Right lobe of liver (tissue), 4 donors: Measurements from ENCODE around the gene DUSP16.

Source experiments
- POLR2A ChIP-seq: fragments of 450-650 bp; IDR thresholded peaks from one replicate; pipeline ENCODE4 v1.6.1; 2017; ENCODE audit warnings: antibody characterized with exemption, mild to moderate bottlenecking
- TF ChIP-seq, protein P1 (sequence below), 4 donors: fragments of 200-600 bp in 3 of 4; fragments of 450-650 bp in 1 of 4; IDR thresholded peaks; one replicate each; pipeline versions ENCODE4 v1.5.1 to v1.8.0; 2016 to 2022; ENCODE audit warnings: antibody characterized with exemption in 4 of 4, mild to moderate bottlenecking in 2 of 4
- donor health status: DM: no; HTN: no; CAD: no.
- donor health status: DM: no; HTN: no; CAD: no.
- donor health status: DM: no; HTN: yes; CAD: no.

DNA sequence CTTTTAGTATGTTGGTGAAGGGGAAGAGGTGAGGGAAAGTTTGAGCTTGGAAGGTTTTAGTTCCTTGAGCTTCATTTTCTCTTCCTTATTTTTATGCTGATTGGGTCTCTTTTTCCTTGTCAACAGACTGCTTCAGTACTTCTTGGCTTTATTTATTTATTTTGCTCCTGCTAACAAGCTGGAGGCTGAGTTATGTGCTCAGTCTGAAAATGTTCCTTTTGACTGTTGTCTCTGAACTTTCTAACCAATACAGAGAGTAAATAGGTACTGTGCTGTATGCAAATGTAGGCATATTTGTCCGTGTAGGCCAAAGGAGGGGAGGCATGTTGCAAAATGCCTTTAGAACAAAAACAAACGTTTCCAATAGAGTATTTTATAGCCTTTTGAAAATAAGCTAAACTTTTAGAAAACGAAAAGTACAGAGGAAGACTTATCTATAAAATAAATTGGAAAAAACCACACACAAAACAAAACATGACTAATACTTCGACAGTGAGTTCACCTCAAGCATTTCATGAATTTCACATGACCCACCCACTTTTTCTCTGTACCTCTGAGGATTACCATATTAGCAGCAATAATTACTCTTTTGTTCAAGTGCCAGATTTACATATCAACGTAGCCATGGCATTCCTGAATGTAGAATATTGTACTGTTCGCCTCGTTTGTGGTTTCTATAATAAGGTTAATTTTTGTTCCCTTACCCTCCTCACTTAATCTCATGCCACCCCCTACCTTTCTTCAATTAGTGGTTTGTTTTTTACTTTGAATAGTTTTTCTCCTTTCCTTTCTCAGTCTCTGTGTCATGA, 44.3 kb upstream of the DUSP16 start:
- TF ChIP-seq, protein P1, sequence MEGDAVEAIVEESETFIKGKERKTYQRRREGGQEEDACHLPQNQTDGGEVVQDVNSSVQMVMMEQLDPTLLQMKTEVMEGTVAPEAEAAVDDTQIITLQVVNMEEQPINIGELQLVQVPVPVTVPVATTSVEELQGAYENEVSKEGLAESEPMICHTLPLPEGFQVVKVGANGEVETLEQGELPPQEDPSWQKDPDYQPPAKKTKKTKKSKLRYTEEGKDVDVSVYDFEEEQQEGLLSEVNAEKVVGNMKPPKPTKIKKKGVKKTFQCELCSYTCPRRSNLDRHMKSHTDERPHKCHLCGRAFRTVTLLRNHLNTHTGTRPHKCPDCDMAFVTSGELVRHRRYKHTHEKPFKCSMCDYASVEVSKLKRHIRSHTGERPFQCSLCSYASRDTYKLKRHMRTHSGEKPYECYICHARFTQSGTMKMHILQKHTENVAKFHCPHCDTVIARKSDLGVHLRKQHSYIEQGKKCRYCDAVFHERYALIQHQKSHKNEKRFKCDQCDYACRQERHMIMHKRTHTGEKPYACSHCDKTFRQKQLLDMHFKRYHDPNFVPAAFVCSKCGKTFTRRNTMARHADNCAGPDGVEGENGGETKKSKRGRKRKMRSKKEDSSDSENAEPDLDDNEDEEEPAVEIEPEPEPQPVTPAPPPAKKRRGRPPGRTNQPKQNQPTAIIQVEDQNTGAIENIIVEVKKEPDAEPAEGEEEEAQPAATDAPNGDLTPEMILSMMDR (IDR thresholded peaks at IDR 0.05): no peak
- no peak for TF ChIP-seq POLR2A
